ENCODE measurements around the gene KBTBD2.
"Not testable (repeated sequence)": the region's sequence is repeated elsewhere in the genome, so short reads cannot be mapped to it uniquely, and the experiment has no call there.

The KBTBD2 gene

DNA sequence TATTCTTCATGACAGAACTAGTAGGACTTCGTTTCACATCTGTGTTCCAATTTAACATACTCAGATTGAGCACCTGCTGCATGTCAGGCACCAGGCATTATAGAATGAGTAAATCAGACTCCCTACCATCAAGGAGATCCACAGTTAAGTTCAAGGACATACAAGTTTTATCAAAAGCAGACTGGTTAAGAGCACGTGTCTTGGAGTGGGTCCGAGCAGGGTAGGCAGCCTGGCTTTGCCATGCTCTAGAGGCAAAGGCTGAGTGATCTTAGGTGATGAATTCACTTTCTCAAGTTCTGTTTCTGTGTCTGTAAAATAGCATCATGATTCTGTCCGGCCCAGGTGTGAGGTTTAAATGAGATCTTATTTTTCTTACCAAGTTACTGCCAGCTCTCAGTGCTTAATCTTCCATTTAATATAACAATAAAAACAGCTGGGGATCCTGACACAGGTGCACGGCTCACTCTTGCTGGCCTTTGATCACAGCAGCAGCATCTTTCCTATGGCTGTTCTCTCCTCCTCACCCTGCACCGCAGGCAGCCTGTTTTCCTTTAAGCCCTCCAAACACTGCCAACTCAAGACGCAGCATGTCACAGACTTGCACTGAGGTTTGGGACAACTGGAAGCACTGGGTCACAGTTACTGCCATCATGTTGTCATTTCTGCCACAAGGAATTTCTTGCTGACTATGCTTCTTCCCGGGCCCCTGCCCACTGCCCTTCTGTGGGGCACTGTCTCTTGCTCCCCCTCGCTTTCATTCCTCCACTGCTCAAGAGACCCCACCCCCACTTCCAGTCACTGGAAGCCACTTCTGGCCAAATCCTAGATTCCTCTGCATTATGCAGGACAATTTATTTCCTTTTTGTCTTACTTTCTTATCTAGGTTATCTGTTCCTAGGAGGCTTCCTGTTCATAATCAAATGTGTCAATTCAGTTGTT is 35.5 kb downstream of the KBTBD2 start:
- H3K27me3 Mint-ChIP-seq; H3K27ac Mint-ChIP-seq; ATAC-seq (ENCODE audit: low read depth); H3K4me1 Mint-ChIP-seq; H3K4me3 Mint-ChIP-seq; DNase-seq (ENCODE audit: low spot score in 2 of 2); H3K9me3 Mint-ChIP-seq; H3K36me3 Mint-ChIP-seq: not testable (repeated sequence)

DNA sequence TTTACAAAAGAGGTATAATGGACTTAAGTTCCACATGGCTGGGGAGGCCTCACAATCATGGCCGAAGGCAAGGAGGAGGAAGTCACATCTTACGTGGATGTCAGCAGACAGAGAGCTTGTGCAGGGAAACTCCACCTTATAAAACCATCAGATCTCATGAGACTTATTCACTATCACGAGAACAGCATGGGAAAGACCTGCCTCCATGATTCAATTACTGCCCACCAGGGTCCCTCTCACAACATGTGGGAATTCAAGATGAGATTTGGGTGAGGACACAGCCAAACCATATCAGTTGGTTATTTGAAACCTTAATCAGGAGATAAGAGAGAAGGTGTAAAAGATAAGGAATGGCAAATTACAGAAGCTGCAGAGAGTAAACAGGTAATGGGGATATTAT is 40.9 kb downstream of the KBTBD2 start:
- H3K9me3 Mint-ChIP-seq; ATAC-seq (ENCODE audit: low read depth); DNase-seq (ENCODE audit: low spot score in 2 of 2); H3K4me1 Mint-ChIP-seq; H3K27ac Mint-ChIP-seq; H3K36me3 Mint-ChIP-seq; H3K4me3 Mint-ChIP-seq: not testable (repeated sequence)
- H3K27me3 Mint-ChIP-seq = peaks cover 16% of the 10 kb centered on the region

DNA sequence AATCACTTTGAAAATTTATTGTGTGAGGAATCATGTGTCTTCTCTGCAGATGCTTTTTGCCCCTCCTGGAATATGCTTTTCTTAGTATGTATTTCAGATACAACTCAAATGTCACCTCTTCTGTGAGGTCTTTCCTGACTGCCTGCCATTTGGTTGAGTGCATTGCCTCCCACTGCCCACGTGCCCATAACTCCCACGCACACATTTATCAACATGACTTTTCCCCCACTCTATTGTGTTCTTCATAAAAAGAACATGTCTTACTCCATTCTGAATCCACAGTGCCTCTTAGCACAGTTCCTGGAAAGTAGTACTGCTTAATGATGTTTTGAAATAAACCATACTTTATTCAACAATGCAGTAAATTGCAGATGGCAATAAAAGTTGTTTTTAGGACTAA is 42.9 kb downstream of the KBTBD2 start:
- not testable (repeated sequence) for H3K36me3 Mint-ChIP-seq; H3K9me3 Mint-ChIP-seq; H3K4me3 Mint-ChIP-seq; H3K4me1 Mint-ChIP-seq; H3K27ac Mint-ChIP-seq; ATAC-seq (ENCODE audit: low read depth); DNase-seq (ENCODE audit: low spot score in 2 of 2)
- peaks cover 13% of the 10 kb centered on the region for H3K27me3 Mint-ChIP-seq

DNA sequence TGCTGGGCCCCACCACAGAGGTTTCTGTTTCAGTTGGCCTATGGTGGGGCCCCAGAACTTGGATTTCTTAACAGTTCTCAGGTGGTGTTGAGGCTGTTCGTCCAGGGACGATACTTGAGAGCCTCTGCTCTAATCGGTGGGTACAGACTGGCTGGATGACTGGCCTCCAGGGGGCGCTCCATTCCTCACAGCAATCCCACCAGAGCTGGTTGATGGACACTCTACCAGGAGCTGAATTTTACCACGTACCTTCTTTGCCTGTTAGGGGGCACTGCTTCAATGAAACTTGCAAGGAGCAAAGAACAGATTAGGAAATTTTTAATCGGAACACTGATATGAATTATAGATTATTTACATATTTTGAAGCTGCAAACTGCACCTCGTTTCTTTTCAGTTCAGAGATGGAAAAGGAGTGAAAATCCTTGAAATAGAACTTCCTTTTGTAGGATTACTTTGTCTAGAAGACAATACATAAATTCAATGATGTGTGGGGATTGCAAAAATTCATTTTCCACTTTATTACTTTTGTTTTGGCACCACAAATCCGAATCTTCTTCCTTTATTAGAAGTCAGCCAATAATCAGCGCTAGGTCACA is 44.8 kb downstream of the KBTBD2 start:
- ATAC-seq (ENCODE audit: low read depth) (peak; percentile 100), DNase-seq (ENCODE audit: low spot score in 2 of 2) (peak; percentile 82 to 88)
- Mint-ChIP-seq H3K4me1 (peaks cover 4% of the 10 kb centered on the region), H3K4me3 (peak overlapping the region; percentile 15), H3K36me3 (no peaks in the 10 kb centered on the region), H3K27me3 (peaks cover 10% of the 10 kb centered on the region), H3K27ac (no peak overlapping the region), H3K9me3 (no peaks in the 10 kb centered on the region)

DNA sequence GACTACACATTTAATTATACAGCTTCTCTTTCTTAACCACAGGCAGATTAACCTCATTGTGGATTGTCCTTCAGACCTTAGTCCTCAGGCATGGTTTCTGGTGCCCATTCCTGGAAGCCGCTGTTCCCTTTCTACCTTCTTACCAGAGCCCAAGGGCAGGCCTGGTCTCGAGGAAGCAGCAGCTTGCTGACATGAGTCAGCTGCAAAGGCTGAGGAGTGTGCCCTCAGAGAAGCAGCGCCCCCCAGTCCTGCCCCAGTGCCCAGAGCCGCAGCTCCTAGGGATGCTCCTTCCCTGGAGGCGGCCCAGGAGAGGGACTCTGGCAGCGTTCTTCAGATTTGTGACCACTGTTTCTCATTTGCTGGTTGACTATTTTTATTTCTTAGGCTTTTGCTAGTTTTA is 46.8 kb downstream of the KBTBD2 start:
- H3K4me3 Mint-ChIP-seq; H3K4me1 Mint-ChIP-seq; DNase-seq (ENCODE audit: low spot score in 2 of 2); H3K36me3 Mint-ChIP-seq; H3K27ac Mint-ChIP-seq; H3K27me3 Mint-ChIP-seq; H3K9me3 Mint-ChIP-seq; ATAC-seq (ENCODE audit: low read depth): not testable (repeated sequence)

DNA sequence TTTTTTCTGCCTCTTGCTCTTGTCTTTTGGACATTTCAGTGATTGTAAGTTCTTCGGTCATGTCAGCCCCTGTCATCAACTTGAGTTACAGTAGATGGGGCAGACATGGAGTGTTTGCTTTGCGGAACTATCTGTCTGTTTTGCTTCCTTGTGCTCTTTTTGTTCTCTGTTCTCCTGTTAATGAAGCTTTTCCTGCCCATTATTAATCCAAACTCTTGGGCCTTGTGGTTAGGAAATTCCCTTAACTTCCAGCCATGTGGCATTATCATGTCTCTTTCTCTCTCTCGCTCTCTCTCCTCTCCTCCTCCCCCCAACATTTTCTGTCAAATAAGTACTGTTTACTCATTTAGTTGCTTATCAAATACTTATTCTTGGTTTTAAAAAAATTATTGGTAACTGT is 47.8 kb downstream of the KBTBD2 start:
- not testable (repeated sequence) for H3K4me3 Mint-ChIP-seq; H3K4me1 Mint-ChIP-seq; H3K27me3 Mint-ChIP-seq; H3K9me3 Mint-ChIP-seq; DNase-seq (ENCODE audit: low spot score in 2 of 2); H3K27ac Mint-ChIP-seq; H3K36me3 Mint-ChIP-seq; ATAC-seq (ENCODE audit: low read depth)

DNA sequence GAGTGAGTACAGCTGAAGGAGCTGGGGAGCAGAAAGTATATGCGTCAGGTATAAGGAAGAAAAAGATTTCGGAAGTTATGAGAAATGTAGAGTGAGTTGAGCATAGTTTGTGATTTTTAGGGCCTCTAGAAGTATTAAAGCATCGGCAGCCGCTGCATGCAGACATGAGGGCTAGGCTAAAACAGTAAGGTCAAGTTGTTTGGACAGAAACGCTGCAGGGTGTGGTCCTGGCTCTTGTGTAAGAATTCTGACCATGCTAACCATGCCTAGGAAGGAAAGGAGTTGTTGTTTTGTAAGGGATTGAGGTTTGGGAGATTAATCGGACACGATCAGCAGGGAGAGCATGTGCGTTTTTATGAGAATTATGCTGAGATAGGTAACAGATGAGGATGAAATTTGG is 51.7 kb downstream of the KBTBD2 start:
- H3K4me3 Mint-ChIP-seq; H3K9me3 Mint-ChIP-seq; ATAC-seq (ENCODE audit: low read depth); H3K27me3 Mint-ChIP-seq; DNase-seq (ENCODE audit: low spot score in 2 of 2); H3K27ac Mint-ChIP-seq; H3K4me1 Mint-ChIP-seq; H3K36me3 Mint-ChIP-seq: not testable (repeated sequence)

DNA sequence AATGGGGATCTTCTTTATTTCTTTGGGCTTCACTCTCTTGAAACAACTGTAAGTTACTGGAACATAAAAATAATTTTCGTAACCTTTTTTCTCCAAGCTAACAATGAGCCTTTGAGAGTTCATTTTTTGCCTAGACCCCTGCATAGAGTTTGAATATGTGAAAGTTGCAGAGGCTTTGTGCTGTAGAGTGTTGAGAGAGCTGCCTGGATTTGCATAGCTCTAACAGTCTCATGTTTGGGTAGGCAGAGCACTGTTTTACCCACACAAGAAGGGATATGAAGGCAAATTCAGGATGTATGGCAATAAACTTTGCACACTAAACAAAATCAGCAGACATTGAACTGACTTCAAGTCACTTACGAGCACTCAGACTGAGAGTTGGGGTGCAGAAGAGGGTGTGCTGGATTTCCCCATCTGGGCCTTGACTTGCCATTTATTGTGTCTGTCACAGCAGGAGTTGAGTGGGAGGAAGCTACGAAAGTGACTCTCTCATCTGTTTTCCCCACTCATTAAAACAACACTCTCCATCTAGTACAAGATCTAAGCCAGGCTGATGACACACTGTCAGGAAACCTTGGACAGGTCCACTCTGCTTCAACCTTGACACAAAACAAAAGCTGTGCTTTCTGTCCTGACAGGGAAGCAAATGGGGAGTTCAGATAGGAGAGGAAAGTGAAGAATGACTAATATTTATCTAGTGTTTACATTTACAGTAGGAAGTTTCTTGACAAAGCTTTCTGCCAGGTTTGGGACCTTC is 62.4 kb downstream of the KBTBD2 start:
- not testable (repeated sequence) for H3K9me3 Mint-ChIP-seq; H3K36me3 Mint-ChIP-seq; ATAC-seq (ENCODE audit: low read depth); H3K27me3 Mint-ChIP-seq; H3K4me1 Mint-ChIP-seq; H3K27ac Mint-ChIP-seq; DNase-seq (ENCODE audit: low spot score in 2 of 2); H3K4me3 Mint-ChIP-seq
